ENCODE results near the gene GNAL.
"Not testable (repeated sequence)": the region's sequence is repeated elsewhere in the genome, so short reads cannot be mapped to it uniquely, and the experiment has no call there.

GNAL gene

DNA sequence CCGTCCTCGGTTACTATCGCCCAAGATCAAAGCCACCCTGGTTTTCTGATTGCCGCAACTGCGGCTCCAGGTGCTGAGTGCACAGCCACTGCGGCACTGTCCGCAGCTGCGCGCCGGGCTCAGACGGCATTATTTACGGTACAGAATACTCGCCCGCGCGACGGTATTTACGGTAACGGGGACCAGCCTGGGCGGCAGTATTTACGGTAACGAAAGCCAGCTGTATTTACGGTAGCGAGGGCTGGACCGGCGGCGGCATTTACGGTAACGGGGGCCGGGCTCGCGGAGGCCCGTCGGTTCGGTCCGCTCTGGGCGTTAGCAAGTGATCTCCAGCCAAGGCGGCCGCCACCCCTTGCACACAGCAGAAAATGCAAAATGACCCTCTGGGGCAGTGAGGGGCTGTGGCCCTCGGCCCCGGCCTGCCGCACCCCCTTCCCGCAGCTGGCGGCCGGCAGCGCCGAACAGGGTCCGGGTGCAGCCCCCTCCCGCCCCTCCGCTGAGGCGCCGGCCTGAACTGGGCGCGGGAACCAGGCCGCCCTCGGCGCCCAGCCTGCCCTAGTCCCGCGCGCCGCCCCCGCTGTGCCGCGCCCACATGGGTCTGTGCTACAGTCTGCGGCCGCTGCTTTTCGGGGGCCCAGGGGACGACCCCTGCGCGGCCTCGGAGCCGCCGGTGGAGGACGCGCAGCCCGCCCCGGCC, at the start of gene GNAL:
Gene GNAL, plus strand, starts transcription at position 293 of the 697 bp plus-strand sequence. Its CDS starts 300 bp downstream, at position 593.
- H3K27me3 Mint-ChIP-seq = peaks cover 50% of the 10 kb centered on the region
- H3K4me1 Mint-ChIP-seq (ENCODE audit: low read depth) = peaks cover 5% of the 10 kb centered on the region
- H3K4me3 Mint-ChIP-seq = peak within 1 kb of the TSS; percentile 60

DNA sequence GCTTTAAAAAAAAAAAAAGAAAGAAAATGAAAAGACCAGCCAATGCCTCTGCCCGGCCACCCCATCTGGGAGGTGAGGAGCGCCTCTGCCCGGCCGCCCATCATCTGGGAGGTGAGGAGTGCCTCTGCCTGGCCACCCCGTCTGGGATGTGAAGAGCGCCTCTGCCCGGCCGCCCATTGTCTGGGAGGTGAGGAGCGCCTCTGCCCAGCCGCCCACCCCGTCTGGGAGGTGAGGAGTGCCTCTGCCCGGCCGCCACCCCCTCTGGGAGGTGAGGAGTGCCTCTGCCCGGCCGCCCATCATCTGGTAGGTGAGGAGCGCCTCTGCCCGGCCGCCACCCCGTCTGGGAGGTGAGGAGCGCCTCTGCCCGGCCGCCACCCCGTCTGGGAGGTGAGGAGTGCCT, 41.8 kb upstream of the GNAL start:
- not testable (repeated sequence) for H3K36me3 Mint-ChIP-seq (ENCODE audit: low read depth); H3K9me3 Mint-ChIP-seq; H3K27ac Mint-ChIP-seq; H3K4me1 Mint-ChIP-seq (ENCODE audit: low read depth); H3K4me3 Mint-ChIP-seq
- H3K27me3 Mint-ChIP-seq = peaks cover 16% of the 10 kb centered on the region

More for the DNA sequence above, at the start of gene GNAL:
- Mint-ChIP-seq H3K36me3 (ENCODE audit: low read depth) (no peaks in the 10 kb centered on the region), H3K9me3 (peaks cover 7% of the 10 kb centered on the region), H3K27ac (no peak within 1 kb of the TSS)

DNA sequence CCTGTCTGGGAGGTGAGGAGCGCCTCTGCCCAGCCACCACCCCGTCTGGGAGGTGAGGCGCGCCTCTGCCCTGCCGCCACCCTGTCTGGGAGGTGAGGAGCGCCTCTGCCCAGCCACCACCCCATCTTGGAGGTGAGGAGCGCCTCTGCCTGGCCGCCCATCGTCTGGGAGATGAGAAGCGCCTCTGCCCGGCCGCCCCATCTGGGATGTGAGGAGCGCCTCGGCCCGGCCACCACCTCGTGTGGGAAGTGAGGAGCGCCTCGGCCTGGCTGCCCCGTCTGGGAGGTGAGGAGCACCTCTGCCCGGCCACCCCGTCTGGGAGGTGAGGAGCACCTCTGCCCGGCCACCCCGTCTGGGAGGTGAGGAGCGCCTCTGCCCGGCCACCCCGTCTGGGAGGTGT, 41.3 kb upstream of the GNAL start:
- not testable (repeated sequence) for H3K9me3 Mint-ChIP-seq; H3K4me3 Mint-ChIP-seq; H3K4me1 Mint-ChIP-seq (ENCODE audit: low read depth); H3K36me3 Mint-ChIP-seq (ENCODE audit: low read depth); H3K27ac Mint-ChIP-seq
- H3K27me3 Mint-ChIP-seq = peaks cover 16% of the 10 kb centered on the region

DNA sequence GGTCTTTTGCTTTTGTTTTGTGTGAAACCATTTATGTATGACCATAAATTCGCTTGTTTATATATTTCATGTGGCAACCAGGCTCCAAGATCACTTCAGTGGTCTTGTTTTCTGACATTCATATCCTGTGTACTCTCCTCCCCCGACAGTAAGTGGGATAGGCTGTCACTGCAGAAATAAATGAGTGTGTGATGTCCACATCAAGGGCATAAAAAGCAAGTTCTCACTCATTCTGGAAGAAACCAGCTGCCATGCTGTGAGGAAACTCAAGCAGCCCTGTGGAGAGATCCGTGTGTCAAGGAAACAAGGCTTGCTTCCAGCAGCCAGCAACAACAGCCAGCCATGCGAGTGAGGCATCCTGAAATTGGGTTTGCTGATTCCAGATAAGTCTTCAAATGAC, 39.2 kb upstream of the GNAL start:
- Mint-ChIP-seq H3K4me1 (ENCODE audit: low read depth) (no peaks in the 10 kb centered on the region), H3K4me3 (no peak overlapping the region), H3K27me3 (peaks cover 33% of the 10 kb centered on the region), H3K36me3 (ENCODE audit: low read depth) (no peaks in the 10 kb centered on the region), H3K27ac (no peak overlapping the region), H3K9me3 (no peaks in the 10 kb centered on the region)

DNA sequence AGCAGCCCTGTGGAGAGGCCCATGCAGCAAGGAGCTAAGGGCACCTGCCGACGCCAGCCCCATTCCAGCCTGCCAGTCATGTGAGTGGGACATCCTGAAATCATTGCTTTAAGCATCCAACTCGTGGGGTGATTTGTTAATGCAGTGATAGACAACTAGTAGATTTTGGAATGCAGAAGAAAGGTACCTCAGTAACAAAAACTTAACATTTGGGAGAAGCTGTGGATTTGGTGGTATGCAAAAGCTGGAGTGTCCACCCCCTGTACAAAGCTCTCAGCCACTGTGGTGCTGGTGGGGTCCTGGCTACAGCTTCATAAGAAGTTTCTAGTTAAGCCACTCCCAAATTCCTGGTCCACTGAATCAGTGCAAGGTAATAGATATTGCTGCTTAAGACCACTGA, 37.2 kb upstream of the GNAL start:
- Mint-ChIP-seq H3K4me3 (no peak overlapping the region), H3K27me3 (peaks cover 48% of the 10 kb centered on the region), H3K9me3 (no peaks in the 10 kb centered on the region), H3K36me3 (ENCODE audit: low read depth) (no peaks in the 10 kb centered on the region), H3K27ac (no peak overlapping the region), H3K4me1 (ENCODE audit: low read depth) (peaks cover 4% of the 10 kb centered on the region)

DNA sequence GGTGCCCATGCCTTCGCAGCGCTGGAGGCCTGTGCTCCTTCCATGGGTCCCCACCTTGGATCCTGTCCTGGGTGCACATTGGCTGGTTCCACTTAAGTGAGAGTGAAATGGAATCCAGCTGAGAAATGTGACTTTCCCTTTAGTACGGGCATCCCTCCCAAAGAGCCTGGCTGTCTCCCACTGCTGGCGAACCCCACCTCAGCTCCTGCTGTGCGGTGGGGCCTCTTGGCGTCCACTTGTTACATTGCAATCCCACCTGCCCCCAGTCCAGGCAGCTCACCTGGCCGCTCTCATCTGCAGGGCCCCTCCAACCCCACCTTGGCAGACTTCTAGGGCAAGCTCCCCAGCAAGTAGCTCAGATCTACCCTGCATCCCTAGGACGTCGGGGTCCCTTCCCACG, 35.5 kb upstream of the GNAL start:
- no peaks in the 10 kb centered on the region for H3K36me3 Mint-ChIP-seq (ENCODE audit: low read depth)
- H3K9me3 Mint-ChIP-seq = no peaks in the 10 kb centered on the region
- H3K27me3 Mint-ChIP-seq = peaks cover 60% of the 10 kb centered on the region

DNA sequence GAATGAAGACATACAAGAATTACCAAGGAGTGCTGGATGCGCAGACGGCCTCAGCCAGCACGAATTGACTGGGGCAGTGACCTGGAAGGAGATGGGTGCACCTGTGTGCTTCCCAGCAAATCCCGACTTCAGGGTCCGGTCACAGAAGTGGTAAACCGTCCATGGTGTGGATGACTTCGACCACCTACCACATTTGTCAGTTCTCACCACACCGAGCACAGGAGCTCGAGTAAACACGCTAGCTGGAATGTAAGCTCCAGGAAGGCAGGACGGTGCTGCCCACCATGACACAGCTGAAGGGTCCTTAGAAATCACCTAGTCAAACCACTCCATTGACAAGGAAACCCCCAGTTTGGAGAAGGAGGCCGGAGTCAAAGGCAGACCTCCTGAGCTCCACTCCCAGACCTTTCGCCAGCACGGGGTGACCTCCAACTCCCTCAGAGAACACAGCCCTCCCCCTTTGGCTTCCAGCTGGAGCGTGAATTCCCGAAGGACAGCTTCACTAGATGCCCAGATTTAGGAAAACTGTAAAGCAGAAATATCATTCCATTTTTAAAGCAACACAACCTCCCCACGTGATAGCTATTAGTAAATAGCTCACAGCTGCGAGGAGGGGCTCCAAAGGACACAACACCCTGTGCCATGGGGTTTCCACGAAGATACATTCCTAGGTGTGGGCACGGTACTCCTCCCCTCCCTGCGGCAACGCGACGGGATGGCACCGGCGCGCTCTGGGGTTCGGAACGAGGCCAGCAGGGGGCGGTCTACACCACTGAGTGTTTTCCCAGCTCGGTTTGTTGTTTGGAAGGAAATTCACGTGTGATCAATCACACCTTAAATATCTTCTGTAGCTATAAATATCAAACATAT, 34.1 kb upstream of the GNAL start:
- no peak overlapping the region for H3K27ac Mint-ChIP-seq
- H3K9me3 Mint-ChIP-seq = no peaks in the 10 kb centered on the region
- no peaks in the 10 kb centered on the region for H3K36me3 Mint-ChIP-seq (ENCODE audit: low read depth)
- H3K4me1 Mint-ChIP-seq (ENCODE audit: low read depth) = peaks cover 4% of the 10 kb centered on the region
- H3K27me3 Mint-ChIP-seq = peaks cover 61% of the 10 kb centered on the region
- H3K4me3 Mint-ChIP-seq = no peak overlapping the region

More for the DNA sequence above, 35.5 kb upstream of the GNAL start:
- Mint-ChIP-seq H3K4me1 (ENCODE audit: low read depth) (peaks cover 4% of the 10 kb centered on the region), H3K4me3 (no peak overlapping the region), H3K27ac (no peak overlapping the region)

DNA sequence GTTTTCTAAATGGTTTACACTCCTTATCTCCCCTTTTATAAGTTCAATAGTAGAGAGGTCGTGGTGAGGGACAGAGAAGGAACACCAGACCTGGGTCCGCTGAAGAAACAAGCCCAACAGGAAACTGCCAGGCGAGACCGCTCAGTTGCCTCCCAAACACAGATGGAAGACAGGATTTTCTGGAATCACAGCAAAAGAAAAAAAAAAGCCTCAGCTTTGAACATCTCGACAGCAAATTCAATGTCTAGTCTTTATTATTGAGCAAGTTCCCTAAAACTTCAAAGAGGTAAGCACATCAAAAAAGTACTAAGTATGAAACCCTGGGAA, 33.5 kb upstream of the GNAL start:
- peaks cover 4% of the 10 kb centered on the region for H3K4me1 Mint-ChIP-seq (ENCODE audit: low read depth)
- H3K4me3 Mint-ChIP-seq = no peak overlapping the region
- H3K27ac Mint-ChIP-seq = no peak overlapping the region
- no peaks in the 10 kb centered on the region for H3K9me3 Mint-ChIP-seq
- H3K36me3 Mint-ChIP-seq (ENCODE audit: low read depth) = no peaks in the 10 kb centered on the region
- H3K27me3 Mint-ChIP-seq = peaks cover 61% of the 10 kb centered on the region

DNA sequence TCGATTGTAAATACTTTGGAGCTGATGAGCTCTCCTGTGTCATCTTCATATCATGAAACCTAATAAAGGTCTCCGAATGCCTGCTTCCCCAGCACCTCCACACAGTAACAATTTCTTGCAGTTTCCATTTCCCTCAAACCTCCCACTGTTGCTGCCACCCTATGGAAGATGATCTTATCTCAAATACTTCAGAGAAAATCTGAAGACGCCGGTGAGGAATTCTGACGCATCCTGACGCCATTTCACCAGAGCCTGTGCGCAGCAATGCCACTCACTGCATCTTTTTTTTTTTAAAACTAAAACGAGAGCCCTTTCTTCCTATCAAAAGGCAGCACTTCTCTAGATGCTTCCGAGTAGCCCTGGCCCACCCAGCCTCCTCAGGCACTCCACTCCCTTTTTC, 31.9 kb upstream of the GNAL start:
- no peaks in the 10 kb centered on the region for H3K36me3 Mint-ChIP-seq (ENCODE audit: low read depth)
- no peak overlapping the region for H3K4me3 Mint-ChIP-seq
- H3K27me3 Mint-ChIP-seq = peaks cover 50% of the 10 kb centered on the region
- H3K4me1 Mint-ChIP-seq (ENCODE audit: low read depth) = peaks cover 4% of the 10 kb centered on the region
- H3K27ac Mint-ChIP-seq = no peak overlapping the region
- no peaks in the 10 kb centered on the region for H3K9me3 Mint-ChIP-seq

DNA sequence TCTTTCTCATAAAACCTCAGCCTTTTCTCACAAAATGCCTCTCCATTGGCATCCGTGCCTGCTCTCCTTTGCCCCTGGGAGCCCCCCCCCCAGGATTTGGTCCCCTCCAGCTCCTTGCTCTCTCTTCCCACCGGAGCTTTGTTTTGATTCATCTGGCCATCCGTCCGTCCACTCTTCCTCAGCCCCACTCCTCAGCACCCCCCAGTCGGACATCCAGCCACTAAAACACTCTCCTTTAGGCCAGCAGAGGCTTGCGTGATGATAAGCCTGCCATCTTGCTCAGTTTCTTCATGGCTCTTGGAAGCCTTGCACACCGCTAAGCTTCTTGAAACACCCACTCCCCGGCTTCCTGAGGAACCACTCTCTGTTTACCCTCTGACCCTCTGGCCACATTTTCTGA, 31.5 kb upstream of the GNAL start:
- H3K27ac Mint-ChIP-seq = no peak overlapping the region
- no peak overlapping the region for H3K4me3 Mint-ChIP-seq
- no peaks in the 10 kb centered on the region for H3K9me3 Mint-ChIP-seq
- H3K27me3 Mint-ChIP-seq = peaks cover 48% of the 10 kb centered on the region
- peaks cover 4% of the 10 kb centered on the region for H3K4me1 Mint-ChIP-seq (ENCODE audit: low read depth)
- no peaks in the 10 kb centered on the region for H3K36me3 Mint-ChIP-seq (ENCODE audit: low read depth)

DNA sequence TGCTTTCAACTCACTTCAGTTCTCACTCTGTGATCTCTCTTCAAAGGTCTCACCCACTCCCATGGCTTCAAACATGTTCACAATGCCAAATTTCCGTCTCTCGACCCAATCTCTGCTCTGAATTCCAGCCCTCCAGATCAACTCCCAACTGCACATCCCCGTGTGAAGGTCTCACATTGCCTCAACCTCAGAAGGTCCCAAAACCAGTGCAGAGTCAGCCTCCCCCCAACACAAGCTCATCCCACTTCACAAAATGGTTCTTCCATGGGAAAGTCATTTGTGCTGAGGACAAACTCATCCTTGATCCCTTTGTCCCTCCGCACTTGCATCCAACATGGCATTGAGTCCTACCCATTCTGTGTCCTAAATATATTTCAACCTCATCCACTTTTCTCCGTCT, 31.0 kb upstream of the GNAL start:
- H3K9me3 Mint-ChIP-seq = no peaks in the 10 kb centered on the region
- no peak overlapping the region for H3K4me3 Mint-ChIP-seq
- H3K36me3 Mint-ChIP-seq (ENCODE audit: low read depth) = no peaks in the 10 kb centered on the region
- H3K27ac Mint-ChIP-seq = no peak overlapping the region
- peaks cover 47% of the 10 kb centered on the region for H3K27me3 Mint-ChIP-seq
- peaks cover 4% of the 10 kb centered on the region for H3K4me1 Mint-ChIP-seq (ENCODE audit: low read depth)

DNA sequence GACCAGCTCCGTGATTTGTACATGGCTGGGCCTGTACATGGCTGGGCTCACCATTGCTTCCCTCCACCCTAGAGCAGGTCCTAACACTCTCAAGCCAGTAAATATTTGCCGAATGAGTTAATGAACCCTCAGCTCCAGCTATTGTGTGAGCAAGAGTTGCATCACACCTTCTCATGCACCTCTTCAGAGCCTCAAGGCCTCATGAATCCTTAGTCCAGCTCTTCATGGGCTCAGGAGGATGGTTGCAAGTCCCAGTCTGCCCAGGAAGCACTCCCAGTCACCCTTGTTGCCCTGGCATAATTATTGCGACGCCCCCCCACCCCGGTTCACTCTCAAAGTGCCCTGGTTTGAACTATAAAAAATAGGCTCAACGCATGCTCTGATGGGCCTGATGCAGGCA, 30.1 kb upstream of the GNAL start:
- Mint-ChIP-seq H3K9me3 (no peaks in the 10 kb centered on the region), H3K4me3 (no peak overlapping the region), H3K36me3 (ENCODE audit: low read depth) (no peaks in the 10 kb centered on the region), H3K27me3 (peaks cover 39% of the 10 kb centered on the region), H3K4me1 (ENCODE audit: low read depth) (peaks cover 4% of the 10 kb centered on the region), H3K27ac (no peak overlapping the region)

DNA sequence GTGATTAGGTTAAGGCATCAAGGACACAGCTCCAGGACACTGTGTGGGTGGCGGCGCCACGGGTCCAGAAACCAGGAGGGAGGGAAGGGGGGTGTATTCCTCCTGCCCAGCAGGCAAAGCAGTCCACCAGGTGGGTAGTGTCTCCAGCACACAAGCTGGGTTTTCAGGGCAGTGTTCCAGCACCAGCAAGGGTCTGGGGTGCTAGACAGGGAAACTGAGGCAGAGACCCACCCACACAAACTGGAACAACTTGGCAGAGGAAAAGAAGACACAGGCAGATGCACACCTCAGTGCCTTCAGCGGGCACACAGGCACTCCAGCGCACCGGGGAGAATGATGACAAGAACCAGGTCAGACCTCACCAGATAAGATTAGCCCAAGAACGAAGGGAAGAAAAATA, 28.4 kb upstream of the GNAL start:
- Mint-ChIP-seq H3K9me3 (no peaks in the 10 kb centered on the region), H3K36me3 (ENCODE audit: low read depth) (no peaks in the 10 kb centered on the region), H3K27me3 (peaks cover 23% of the 10 kb centered on the region), H3K4me3 (no peak overlapping the region), H3K27ac (no peak overlapping the region), H3K4me1 (ENCODE audit: low read depth) (no peaks in the 10 kb centered on the region)

DNA sequence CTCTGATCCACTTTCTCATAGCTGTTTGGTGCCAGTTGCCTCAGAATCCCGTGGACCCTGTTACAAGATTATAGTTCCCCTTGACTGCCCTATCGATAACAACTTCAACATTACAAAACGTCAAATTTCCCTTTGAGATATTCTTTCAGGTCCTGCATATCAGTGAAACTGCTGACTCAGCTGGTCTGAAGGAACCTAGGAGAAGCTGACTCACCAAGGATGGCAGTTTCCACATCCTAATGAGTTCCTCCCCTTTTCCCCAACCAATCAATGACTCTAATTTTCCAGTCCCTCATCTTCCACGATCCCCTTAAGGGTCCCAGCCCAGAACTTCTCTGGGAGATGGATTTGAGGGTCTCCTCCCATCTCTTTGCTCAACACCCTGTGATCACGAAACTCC, 27.6 kb upstream of the GNAL start:
- no peak overlapping the region for H3K27ac Mint-ChIP-seq
- peaks cover 16% of the 10 kb centered on the region for H3K27me3 Mint-ChIP-seq
- H3K9me3 Mint-ChIP-seq = no peaks in the 10 kb centered on the region
- no peak overlapping the region for H3K4me3 Mint-ChIP-seq
- no peaks in the 10 kb centered on the region for H3K4me1 Mint-ChIP-seq (ENCODE audit: low read depth)
- no peaks in the 10 kb centered on the region for H3K36me3 Mint-ChIP-seq (ENCODE audit: low read depth)

DNA sequence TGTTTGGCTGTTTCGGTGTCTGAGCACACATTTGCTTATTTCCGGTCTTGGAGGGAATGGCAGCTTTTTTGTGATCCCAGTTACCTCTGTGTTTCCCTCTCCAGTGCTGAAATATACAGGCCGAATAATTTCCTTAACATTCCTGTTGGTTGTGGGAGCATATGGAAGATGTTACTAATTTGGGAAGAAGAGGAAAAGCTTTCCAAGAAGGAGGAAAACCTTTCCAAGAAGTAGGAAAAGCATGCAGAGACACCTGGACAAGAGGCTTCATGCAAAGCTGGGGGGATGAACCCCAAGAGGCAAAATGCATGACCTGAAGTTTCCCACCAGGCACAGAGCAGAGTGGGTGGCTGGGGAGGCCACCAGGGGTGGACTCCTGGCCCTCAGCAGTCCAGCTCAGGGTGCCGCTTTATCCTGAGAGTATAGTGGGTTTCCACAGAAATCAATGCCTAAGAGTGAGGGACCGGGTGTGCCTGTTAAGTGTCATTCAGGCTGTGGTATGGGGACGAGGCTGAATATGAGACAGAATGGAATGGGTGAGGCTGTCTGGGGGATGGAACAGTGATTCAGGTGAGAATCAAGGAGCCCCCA, 25.5 kb upstream of the GNAL start:
- Mint-ChIP-seq H3K36me3 (ENCODE audit: low read depth) (no peaks in the 10 kb centered on the region), H3K27ac (no peak overlapping the region), H3K27me3 (peaks cover 4% of the 10 kb centered on the region), H3K4me1 (ENCODE audit: low read depth) (no peaks in the 10 kb centered on the region), H3K9me3 (no peaks in the 10 kb centered on the region), H3K4me3 (no peak overlapping the region)

Measured in stimulated activated naive CD8-positive, alpha-beta T cell treated with anti-CD3 and anti-CD28 coated beads, Interleukin-15, Interleukin-2, amounts not matched to agents 100 ng/mL and 50 ng/mL, for 24 hours (primary cell).